ENCODE measurements around the gene PNMA8B. TPM values are rescaled to one million over a fixed set of nuclear protein-coding genes. Genes with fewer than 3 reads are reported as not detected.

PNMA8B gene
- total and polyA plus RNA-seq, 11 donors = 0.27 to 1.1 (median 0.69) TPM

DNA sequence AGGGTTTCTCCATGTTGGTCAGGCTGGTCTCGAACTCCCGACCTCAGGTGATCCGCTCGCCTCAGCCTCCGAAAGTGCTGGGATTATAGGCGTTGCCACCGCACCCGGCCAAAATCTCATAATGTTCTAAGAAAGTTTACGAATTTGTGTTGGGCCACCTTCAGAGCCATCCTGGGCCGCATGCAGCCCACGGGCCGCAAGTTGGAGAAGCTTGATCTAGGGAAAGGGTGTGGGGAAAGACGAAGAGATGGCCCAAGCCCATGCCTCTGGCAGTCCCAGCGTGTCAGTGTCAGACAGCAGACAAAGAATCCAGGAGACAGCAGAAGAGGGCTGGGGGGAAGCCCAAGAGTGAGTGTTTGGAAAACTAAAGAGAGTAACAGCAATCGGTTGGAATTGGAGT lies 49.6 kb downstream of the PNMA8B start:
- ATAC-seq = no peak
- Histone ChIP-seq H3K27me3 (no peaks in the 10 kb centered on the region), H3K36me3 (no peaks in the 10 kb centered on the region), H3K4me3 (no peak overlapping the region), H3K9me3 (peaks cover 0 to 11% (median 0%) of the 10 kb centered on the region in 12 donors), H3K4me1 (peaks cover 0 to 23% (median 7%) of the 10 kb centered on the region in 12 donors), H3K27ac (no peak overlapping the region)
- TF ChIP-seq CTCF (IDR thresholded peaks at IDR 0.05) (no peak), POLR2A (IDR thresholded peaks at IDR 0.05) (no peak)
- WGBS, 4 donors = 87 to 91% (median 89%) methylated on average over 15 of the region's 15 CpGs
- no peak for DNase-seq
- intact Hi-C loops (cut with DNase I) = no loop called here

DNA sequence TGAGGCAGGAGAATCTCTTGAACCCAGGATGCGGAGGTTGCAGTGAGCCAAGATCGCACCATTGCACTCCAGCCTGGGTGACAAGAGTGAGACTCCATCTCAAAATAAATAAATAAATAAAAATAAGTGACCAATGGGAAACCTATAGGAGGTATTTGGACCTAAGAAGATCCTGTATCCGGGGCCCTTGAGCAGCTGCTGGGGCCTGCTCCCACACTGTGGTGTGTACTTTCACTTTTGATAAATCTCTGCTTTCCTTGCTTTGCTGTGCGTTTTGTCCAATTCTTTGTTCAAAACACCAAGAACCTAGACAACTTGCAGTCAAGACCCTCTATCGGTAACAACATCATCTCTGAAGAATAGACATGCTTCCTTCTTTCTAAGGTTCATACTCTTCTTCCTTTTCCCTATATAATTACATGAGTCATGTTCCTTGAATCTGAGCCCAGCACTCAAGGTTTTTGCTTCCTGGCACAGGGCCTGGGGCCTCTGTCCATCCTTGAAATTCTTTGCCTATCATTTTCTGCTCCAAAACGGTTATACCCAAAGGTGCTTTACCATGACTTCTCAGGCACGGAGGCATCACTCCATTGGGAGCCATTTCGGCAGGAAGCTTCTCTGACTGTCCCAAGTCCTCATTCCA lies 52.7 kb downstream of the PNMA8B start:
- intact Hi-C loops (cut with DNase I) = no loop called here
- Histone ChIP-seq H3K36me3 (no peaks in the 10 kb centered on the region), H3K9me3 (no peaks in the 10 kb centered on the region), H3K27ac (peak overlapping the region in 1 of 12 donors; percentile 18), H3K4me3 (no peak overlapping the region), H3K4me1 (peaks cover 0 to 19% (median 7%) of the 10 kb centered on the region in 12 donors), H3K27me3 (no peaks in the 10 kb centered on the region)
- TF ChIP-seq CTCF (IDR thresholded peaks at IDR 0.05) = no peak
- no peak for TF ChIP-seq POLR2A (IDR thresholded peaks at IDR 0.05)
- WGBS, 4 donors = 55 to 63% (median 57%) methylated on average over 8 of the region's 8 CpGs
- ATAC-seq = peak in 1 of 4 donors; percentile 32
- DNase-seq = no peak

GRCh38 chr19:46441866-46442265 lies 53.8 kb downstream of the PNMA8B start:
- DNase-seq = no peak
- H3K9me3 ChIP-seq = no peaks in the 10 kb centered on the region
- H3K27ac ChIP-seq = peak overlapping the region in 1 of 12 donors; percentile 14
- WGBS, 4 donors = 45 to 75% (median 70%) methylated on average over 1 of the region's 1 CpG
- intact Hi-C loops (cut with DNase I) = no loop called here
- TF ChIP-seq CTCF (IDR thresholded peaks at IDR 0.05) (no peak), POLR2A (IDR thresholded peaks at IDR 0.05) (no peak)
- H3K27me3 ChIP-seq = no peaks in the 10 kb centered on the region
- peaks cover 0 to 19% (median 7%) of the 10 kb centered on the region in 12 donors for H3K4me1 ChIP-seq
- no peak for ATAC-seq
- no peaks in the 10 kb centered on the region for H3K36me3 ChIP-seq
- no peak overlapping the region for H3K4me3 ChIP-seq

Other genes with a start within 250 kb of the PNMA8B start
- gene HIF3A, start 198.8 kb downstream of the PNMA8B start, total RNA-seq = 100 to 1,000 TPM in 2 of 9 donors, 10 to 100 TPM in 7; 32.8 to 117 (median 53.3) TPM
- 100 to 1,000 TPM in 1 of 2 donors, 10 to 100 TPM in 1; 80.9 to 114 TPM for gene HIF3A, start 198.8 kb downstream of the PNMA8B start, polyA plus RNA-seq
- gene PPP5C, start 148.8 kb downstream of the PNMA8B start, total RNA-seq = 100 to 1,000 TPM in 1 of 9 donors, 10 to 100 TPM in 8; 69.9 to 115 (median 77.1) TPM
- 100 to 1,000 TPM in 1 of 2 donors, 10 to 100 TPM in 1; 64.9 to 107 TPM for gene PPP5C, start 148.8 kb downstream of the PNMA8B start, polyA plus RNA-seq
- gene CCDC8, start 82.3 kb downstream of the PNMA8B start, total RNA-seq = 10 to 100 TPM; 13.6 to 30.6 (median 24.7) TPM
- gene CCDC8, start 82.3 kb downstream of the PNMA8B start, polyA plus RNA-seq = 10 to 100 TPM; 17.8 to 19.0 TPM
- gene PNMA8C, start 66.9 kb downstream of the PNMA8B start, total RNA-seq = under 1 TPM in 7 of 9 donors, not detected in 2; 0.07 to 0.19 (median 0.12) TPM
- gene PNMA8C, start 66.9 kb downstream of the PNMA8B start, polyA plus RNA-seq = under 1 TPM in 1 of 2 donors, not detected in 1; 0.08 TPM
- gene PNMA8A, start 24.3 kb downstream of the PNMA8B start, total RNA-seq = 10 to 100 TPM in 3 of 9 donors, 1 to 10 TPM in 6; 2.1 to 12.1 (median 9.3) TPM
- 1 to 10 TPM; 3.2 to 6.0 TPM for gene PNMA8A, start 24.3 kb downstream of the PNMA8B start, polyA plus RNA-seq
- 100 to 1,000 TPM; 204 to 417 (median 283) TPM for gene CALM3, start 105.5 kb upstream of the PNMA8B start, total RNA-seq
- gene CALM3, start 105.5 kb upstream of the PNMA8B start, polyA plus RNA-seq = 100 to 1,000 TPM; 290 to 302 TPM
- gene PTGIR, start 129.2 kb upstream of the PNMA8B start, total RNA-seq = 10 to 100 TPM in 2 of 9 donors, 1 to 10 TPM in 7; 2.1 to 16.7 (median 4.9) TPM
- 1 to 10 TPM; 2.7 to 5.2 TPM for gene PTGIR, start 129.2 kb upstream of the PNMA8B start, polyA plus RNA-seq
- gene GNG8, start 140.3 kb upstream of the PNMA8B start, total RNA-seq = not detected
- gene GNG8, start 140.3 kb upstream of the PNMA8B start, polyA plus RNA-seq = not detected
- 10 to 100 TPM in 7 of 9 donors, 1 to 10 TPM in 2; 8.8 to 23.4 (median 15.1) TPM for gene DACT3, start 165.3 kb upstream of the PNMA8B start, total RNA-seq
- 1 to 10 TPM; 2.4 to 9.1 TPM for gene DACT3, start 165.3 kb upstream of the PNMA8B start, polyA plus RNA-seq
- gene PRKD2, start 221.2 kb upstream of the PNMA8B start, total RNA-seq = 10 to 100 TPM in 7 of 9 donors, 1 to 10 TPM in 2; 8.4 to 32.8 (median 13.2) TPM
- 10 to 100 TPM; 10.6 to 12.1 TPM for gene PRKD2, start 221.2 kb upstream of the PNMA8B start, polyA plus RNA-seq